Coronary artery (tissue), 2 donors: ENCODE data around the gene MSANTD4.

ENCODE experiments used
- DNase-seq: peaks from one replicate; pipeline ENCODE4 v3.0.0-alpha.2; 2017; ENCODE audit warnings: low spot score
- H3K27ac ChIP-seq, 2 donors: fragments of 200-600 bp; sonication (generic); one replicate each; pipeline ENCODE4 v1.5.1; 2016 to 2019
- H3K4me3 ChIP-seq: fragments of 200-600 bp; sonication (generic); 2 replicates; pipeline ENCODE4 v1.5.1; 2016; ENCODE audit warnings: mild to moderate bottlenecking, moderate library complexity
- CTCF ChIP-seq: fragments of 200-600 bp; sonication (generic); IDR thresholded peaks from one replicate; pipeline ENCODE4 v1.5.1; 2019; ENCODE audit warnings: antibody characterized with exemption

Gene MSANTD4

GRCh38 chr11:106030609-106031008, 8.6 kb upstream of the MSANTD4 start:
- no peak for TF ChIP-seq CTCF
- H3K27ac ChIP-seq: no peak overlapping the region
- no peak overlapping the region for H3K4me3 ChIP-seq
- DNase-seq: no peak

GRCh38 chr11:106022795-106023275, 795 bp upstream of the MSANTD4 start:
- Histone ChIP-seq H3K4me3 (peak overlapping the region; percentile 87), H3K27ac (peak overlapping the region; percentile 54 to 64)
- TF ChIP-seq CTCF: no peak
- DNase-seq: no peak

- DNase-seq: no peak
- TF ChIP-seq CTCF: no peak
Measured at GRCh38 chr11:106021181-106021966, 666 bp downstream of the MSANTD4 start.

GRCh38 chr11:106017093-106017492, 4.9 kb downstream of the MSANTD4 start:
- TF ChIP-seq CTCF: no peak
- Histone ChIP-seq H3K4me3 (no peak overlapping the region), H3K27ac (no peak overlapping the region)
- no peak for DNase-seq

More at GRCh38 chr11:106021181-106021966, 666 bp downstream of the MSANTD4 start:
- Histone ChIP-seq H3K27ac (peak overlapping the region; percentile 74 to 89), H3K4me3 (peak overlapping the region; percentile 87)

GRCh38 chr11:106015066-106015465, 7.0 kb downstream of the MSANTD4 start:
- no peak for DNase-seq
- Histone ChIP-seq H3K4me3 (no peak overlapping the region), H3K27ac (no peak overlapping the region)
- no peak for TF ChIP-seq CTCF

- Histone ChIP-seq H3K4me3 (no peak overlapping the region), H3K27ac (no peak overlapping the region)
- no peak for TF ChIP-seq CTCF
- no peak for DNase-seq
Measured at GRCh38 chr11:106014620-106015019, 7.4 kb downstream of the MSANTD4 start.

- H3K4me3 ChIP-seq: no peak overlapping the region
- no peak overlapping the region for H3K27ac ChIP-seq
- no peak for TF ChIP-seq CTCF
- no peak for DNase-seq
Measured at GRCh38 chr11:106014035-106014434, 8.0 kb downstream of the MSANTD4 start.
